Hepatocyte (in vitro differentiated cells): ENCODE measurements around the gene IL1RAPL2.

Experiments used
- EZH2 ChIP-seq: fragments of 200-600 bp; sonication (generic); IDR thresholded peaks from 2 replicates; pipeline ENCODE4 v1.6.1; 2016; ENCODE audit warnings: antibody characterized with exemption, mild to moderate bottlenecking, borderline replicate concordance
- EZH2phosphoT487 ChIP-seq: fragments of 200-600 bp; sonication (generic); IDR thresholded peaks from one replicate; pipeline ENCODE4 v1.6.1; 2018; ENCODE audit warnings: antibody characterized with exemption, mild to moderate bottlenecking, low read depth, moderate library complexity; ENCODE audit not compliant: unreplicated experiment, severe bottlenecking

GRCh38 chrX:105609530-105609929 is 1043.5 kb downstream of the IL1RAPL2 start:
- TF ChIP-seq EZH2phosphoT487 = no peak
- no peak for TF ChIP-seq EZH2
